ENCODE data around the gene AUTS2. TPM values are rescaled to one million over a fixed set of nuclear protein-coding genes. Genes with fewer than 3 reads are reported as not detected.

Gene AUTS2
- total and polyA plus RNA-seq, 2 experiments from 2014 or later, result 32.0 to 91.0 TPM

GRCh38 chr7:70094831-70095230 lies 496.6 kb downstream of the AUTS2 start:
- Histone ChIP-seq H3K27ac (ENCODE audit: low read depth) (no peak overlapping the region), H3K4me1 (ENCODE audit: insufficient read depth) (peaks cover 16% of the 10 kb centered on the region), H3K9me2 (ENCODE audit: insufficient read depth) (no peaks in the 10 kb centered on the region), H3K4me3 (no peak overlapping the region), H3K79me2 (replicated peaks; ENCODE audit: insufficient read depth) (no peaks in the 10 kb centered on the region), H3F3A (replicated peaks; ENCODE audit: low read depth) (no peaks in the 10 kb centered on the region), H4K20me1 (replicated peaks; ENCODE audit: insufficient read depth) (no peaks in the 10 kb centered on the region), H2AFZ (no peak overlapping the region), H3K27me3 (ENCODE audit: insufficient read depth) (no peaks in the 10 kb centered on the region), H3K4me2 (no peak overlapping the region), H3K36me3 (ENCODE audit: insufficient read depth) (no peaks in the 10 kb centered on the region)
- DNase-seq (ENCODE audit: low spot score), result no peak
- H3K36me3 Mint-ChIP-seq (ENCODE audit: low read depth), result no peaks in the 10 kb centered on the region
- ATAC-seq, result peak; percentile 41; the same call in 1 of the 3 replicates
- H3K27me3 Mint-ChIP-seq (ENCODE audit: insufficient read depth, low read depth, poor library complexity), result peaks cover 1% of the 10 kb centered on the region
- no peak for TF ChIP-seq POLR2AphosphoS5 (IDR thresholded peaks at IDR 0.05; ENCODE audit: low read depth)
- no peak for TF ChIP-seq EZH2phosphoT487 (IDR thresholded peaks at IDR 0.05; ENCODE audit: unreplicated experiment)
- TF ChIP-seq ZNF462 (CRISPR knock-in tag; IDR thresholded peaks at IDR 0.05), result no peak
- no peak for TF ChIP-seq JUNB (IDR thresholded peaks at IDR 0.05; ENCODE audit: unreplicated experiment)
- no peak for TF ChIP-seq EZH2 (IDR thresholded peaks at IDR 0.05; ENCODE audit: low read depth, unreplicated experiment)
- TF ChIP-seq ZNF114 (CRISPR knock-in tag; IDR thresholded peaks at IDR 0.05), result no peak
- no peak for TF ChIP-seq REST (IDR thresholded peaks at IDR 0.05; ENCODE audit: unreplicated experiment)
- TF ChIP-seq ETS1 (IDR thresholded peaks at IDR 0.05), result no peak
- no peak for TF ChIP-seq CREB1 (CRISPR knock-in tag; IDR thresholded peaks at IDR 0.05; ENCODE audit: low read depth)
- no peak for TF ChIP-seq STAT1 (IDR thresholded peaks at IDR 0.05; ENCODE audit: unreplicated experiment)
- TF ChIP-seq CTCF (conservative IDR thresholded peaks at IDR 0.05; ENCODE audit: low read depth in 2 of 2), result no peak
- no peak for TF ChIP-seq NANOG (IDR thresholded peaks at IDR 0.05; ENCODE audit: borderline replicate concordance)
- no peak for TF ChIP-seq ZNF331 (CRISPR knock-in tag; IDR thresholded peaks at IDR 0.05; ENCODE audit: low read depth)
- H3K27ac Mint-ChIP-seq, result no peak overlapping the region
- no peaks in the 10 kb centered on the region for H3K9me3 Mint-ChIP-seq
- H3K4me1 Mint-ChIP-seq, result peaks cover 18% of the 10 kb centered on the region
- no peak overlapping the region for H3K4me3 Mint-ChIP-seq

All from GM23338 (cell line).